BE2C (cell line): ENCODE measurements around the gene PRKN.

ENCODE experiments used
- DNase-seq: peaks from one replicate; pipeline ENCODE4 v3.0.0-alpha.2; 2020
- H3K27me3 ChIP-seq: fragments of 250-450 bp; sonication (Bioruptor Pico); 2 replicates; pipeline ENCODE4 v1.5.1; 2020; ENCODE audit warnings: mild to moderate bottlenecking
- H3K36me3 ChIP-seq: fragments of 250-450 bp; sonication (Bioruptor Pico); 2 replicates; pipeline ENCODE4 v1.5.1; 2020; ENCODE audit warnings: mild to moderate bottlenecking
- H3K4me1 ChIP-seq: fragments of 250-450 bp; sonication (Bioruptor Pico); 2 replicates; pipeline ENCODE4 v1.5.1; 2020
- H3K4me3 ChIP-seq: 2 replicates; pipeline ENCODE4 v1.5.1; 2011; ENCODE audit warnings: low read depth, low read length
- H3K9me3 ChIP-seq: fragments of 250-450 bp; sonication (Bioruptor Pico); 2 replicates; pipeline ENCODE4 v1.5.1; 2020
- TF ChIP-seq, protein P1 (sequence below): IDR thresholded peaks from 2 replicates; pipeline ENCODE4 v1.5.1; 2012; ENCODE audit warnings: mild to moderate bottlenecking, low read depth, low read length

Gene PRKN

DNA sequence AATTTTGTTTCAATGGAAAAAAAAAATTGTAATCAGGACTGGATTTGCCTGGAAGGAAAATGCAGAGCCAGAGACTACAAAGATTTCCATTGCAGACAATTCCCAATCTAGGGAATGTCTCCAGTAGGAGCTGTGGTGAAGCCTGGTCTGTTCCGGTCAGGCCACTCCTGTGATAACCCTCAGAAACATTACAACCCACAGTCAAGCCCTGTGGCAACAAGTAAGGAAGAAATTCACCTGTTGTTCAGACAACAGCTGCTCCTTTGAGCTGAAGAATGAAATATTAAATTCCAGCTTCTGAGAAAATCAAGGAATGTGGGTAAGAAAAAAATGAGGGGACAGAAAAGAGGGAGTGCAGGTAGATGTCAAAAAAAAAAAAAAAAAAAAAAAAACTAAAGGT is 8.0 kb downstream of the PRKN start:
- H3K27me3 ChIP-seq = no peaks in the 10 kb centered on the region
- H3K4me1 ChIP-seq = peaks cover 18% of the 10 kb centered on the region
- H3K9me3 ChIP-seq = no peaks in the 10 kb centered on the region
- no peaks in the 10 kb centered on the region for H3K36me3 ChIP-seq
- no peak overlapping the region for H3K4me3 ChIP-seq
- TF ChIP-seq, protein P1, sequence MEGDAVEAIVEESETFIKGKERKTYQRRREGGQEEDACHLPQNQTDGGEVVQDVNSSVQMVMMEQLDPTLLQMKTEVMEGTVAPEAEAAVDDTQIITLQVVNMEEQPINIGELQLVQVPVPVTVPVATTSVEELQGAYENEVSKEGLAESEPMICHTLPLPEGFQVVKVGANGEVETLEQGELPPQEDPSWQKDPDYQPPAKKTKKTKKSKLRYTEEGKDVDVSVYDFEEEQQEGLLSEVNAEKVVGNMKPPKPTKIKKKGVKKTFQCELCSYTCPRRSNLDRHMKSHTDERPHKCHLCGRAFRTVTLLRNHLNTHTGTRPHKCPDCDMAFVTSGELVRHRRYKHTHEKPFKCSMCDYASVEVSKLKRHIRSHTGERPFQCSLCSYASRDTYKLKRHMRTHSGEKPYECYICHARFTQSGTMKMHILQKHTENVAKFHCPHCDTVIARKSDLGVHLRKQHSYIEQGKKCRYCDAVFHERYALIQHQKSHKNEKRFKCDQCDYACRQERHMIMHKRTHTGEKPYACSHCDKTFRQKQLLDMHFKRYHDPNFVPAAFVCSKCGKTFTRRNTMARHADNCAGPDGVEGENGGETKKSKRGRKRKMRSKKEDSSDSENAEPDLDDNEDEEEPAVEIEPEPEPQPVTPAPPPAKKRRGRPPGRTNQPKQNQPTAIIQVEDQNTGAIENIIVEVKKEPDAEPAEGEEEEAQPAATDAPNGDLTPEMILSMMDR = no peak
- no peak for DNase-seq

DNA sequence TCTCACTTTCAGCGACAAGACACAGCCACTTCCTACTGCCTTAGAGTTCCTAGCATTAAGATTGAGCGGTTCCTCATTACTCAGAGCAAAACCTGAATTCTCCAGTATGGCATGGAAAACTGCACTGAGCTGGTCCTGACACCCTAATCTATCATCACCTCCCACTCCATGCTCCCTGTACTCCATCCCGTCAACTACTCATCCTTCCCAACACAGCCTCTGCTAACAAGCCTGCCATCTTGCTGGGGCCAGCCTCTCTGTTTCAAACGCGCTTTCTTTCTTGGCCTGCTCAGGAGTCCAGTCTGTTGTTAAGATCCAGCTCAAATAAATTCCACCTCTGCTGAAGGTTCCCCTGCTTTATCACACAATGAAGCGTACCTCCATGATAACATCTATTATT is 12.0 kb downstream of the PRKN start:
- Histone ChIP-seq H3K4me1 (peaks cover 17% of the 10 kb centered on the region), H3K36me3 (no peaks in the 10 kb centered on the region), H3K4me3 (no peak overlapping the region), H3K27me3 (no peaks in the 10 kb centered on the region), H3K9me3 (no peaks in the 10 kb centered on the region)
- no peak for DNase-seq
- TF ChIP-seq, protein P1 = no peak

DNA sequence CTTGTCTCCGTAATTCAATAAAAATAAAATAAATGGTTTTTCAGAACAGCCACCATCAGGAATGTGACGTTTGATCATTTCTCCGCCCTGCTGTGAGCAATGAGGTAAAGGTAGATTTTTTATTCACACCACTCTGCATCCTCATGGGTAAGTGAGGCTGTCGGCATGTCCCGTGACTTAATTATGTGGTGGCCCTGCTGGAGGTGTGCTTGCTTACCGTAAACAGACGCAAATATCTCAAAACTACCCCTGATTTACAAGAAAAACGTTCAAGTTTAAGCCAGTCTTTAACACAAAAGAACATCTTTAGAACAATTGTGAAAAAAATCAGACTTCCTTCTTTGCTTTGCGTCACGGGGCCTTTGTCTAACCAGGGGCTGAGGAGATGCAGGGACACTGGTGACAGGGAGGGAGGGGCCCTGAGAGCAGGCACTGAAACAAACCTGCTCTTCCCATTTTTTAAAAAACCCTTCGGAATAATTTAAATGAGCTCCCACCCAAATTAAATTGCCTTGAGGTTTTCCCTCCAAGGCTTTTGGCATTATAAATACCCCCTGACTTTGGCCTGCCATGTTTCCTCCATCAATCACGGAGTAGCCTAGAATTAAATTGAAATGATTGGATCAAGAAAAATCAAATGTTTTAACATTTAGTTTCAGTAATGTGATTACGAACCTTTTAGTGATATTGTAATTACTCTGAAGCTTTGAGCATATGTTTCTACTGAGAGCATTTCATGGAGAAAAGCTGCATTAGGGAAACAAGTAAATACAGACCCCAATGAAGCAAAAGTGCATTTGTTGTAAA is 13.4 kb downstream of the PRKN start:
- TF ChIP-seq, protein P1 = no peak
- peak; percentile 83 for DNase-seq
- H3K36me3 ChIP-seq = no peaks in the 10 kb centered on the region
- H3K9me3 ChIP-seq = no peaks in the 10 kb centered on the region
- H3K4me1 ChIP-seq = peaks cover 17% of the 10 kb centered on the region
- peak overlapping the region; percentile 56 for H3K4me3 ChIP-seq
- no peaks in the 10 kb centered on the region for H3K27me3 ChIP-seq

DNA sequence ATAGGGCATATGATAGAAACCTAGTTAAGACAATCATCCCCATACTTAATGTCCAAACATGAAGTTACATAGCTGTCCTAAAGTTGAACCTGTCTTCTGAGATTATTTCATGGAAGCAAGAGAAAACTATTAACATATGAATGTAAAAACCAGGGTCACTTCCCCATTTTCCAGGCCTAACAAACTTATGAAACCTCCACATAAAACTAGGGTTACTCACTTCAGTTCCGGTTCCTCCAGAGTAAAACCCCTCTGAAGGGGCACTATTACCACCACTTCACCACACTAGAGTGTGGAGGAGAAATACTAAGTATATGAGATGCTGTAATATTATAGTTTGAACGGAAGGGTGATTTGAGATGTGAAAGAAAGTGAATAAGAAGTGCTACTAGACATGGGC is 14.9 kb downstream of the PRKN start:
- no peaks in the 10 kb centered on the region for H3K9me3 ChIP-seq
- DNase-seq = no peak
- no peak overlapping the region for H3K4me3 ChIP-seq
- TF ChIP-seq, protein P1 = no peak
- H3K27me3 ChIP-seq = no peaks in the 10 kb centered on the region
- peaks cover 17% of the 10 kb centered on the region for H3K4me1 ChIP-seq
- H3K36me3 ChIP-seq = no peaks in the 10 kb centered on the region

DNA sequence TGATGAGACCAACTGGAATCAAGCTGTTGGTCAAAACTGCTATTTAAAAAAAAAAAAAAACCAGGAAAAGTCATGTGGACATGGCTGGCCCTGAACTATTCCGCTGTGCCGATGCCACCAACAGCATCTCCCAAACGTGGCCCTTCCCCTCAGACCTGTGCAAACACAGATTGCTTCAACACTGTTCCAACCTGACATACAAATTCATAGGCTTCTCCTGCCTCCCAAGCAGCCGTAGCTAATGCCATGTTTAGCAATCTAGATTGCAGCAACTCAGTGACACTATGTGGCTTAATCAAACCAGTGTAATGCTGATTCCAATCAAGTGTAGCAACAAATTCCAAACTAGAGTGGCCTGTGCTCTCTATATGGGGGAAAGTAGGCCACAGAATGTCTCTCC is 16.2 kb downstream of the PRKN start:
- Histone ChIP-seq H3K36me3 (no peaks in the 10 kb centered on the region), H3K4me3 (no peak overlapping the region), H3K27me3 (no peaks in the 10 kb centered on the region), H3K4me1 (peaks cover 17% of the 10 kb centered on the region), H3K9me3 (no peaks in the 10 kb centered on the region)
- TF ChIP-seq, protein P1 = no peak
- no peak for DNase-seq

DNA sequence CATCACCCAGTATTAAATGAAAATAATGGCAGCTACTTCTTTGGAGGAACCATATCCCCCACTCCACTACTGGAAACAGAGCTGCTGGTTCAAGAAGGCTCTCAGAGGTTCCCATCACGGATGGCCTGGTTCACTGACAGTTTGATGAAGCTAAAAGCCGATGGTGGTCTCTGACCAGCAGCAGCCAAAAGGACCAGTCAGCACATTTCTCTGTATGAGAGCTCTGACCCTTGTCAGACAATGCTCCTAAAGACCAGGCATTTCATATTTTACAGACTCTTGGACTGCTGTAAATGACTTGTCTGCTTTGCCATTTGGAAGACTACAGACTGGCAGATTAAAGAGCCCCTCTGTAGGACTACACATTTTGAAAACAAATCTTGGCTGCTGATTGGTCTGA is 16.6 kb downstream of the PRKN start:
- no peak for DNase-seq
- Histone ChIP-seq H3K27me3 (no peaks in the 10 kb centered on the region), H3K9me3 (no peaks in the 10 kb centered on the region), H3K4me1 (peaks cover 16% of the 10 kb centered on the region), H3K4me3 (no peak overlapping the region), H3K36me3 (no peaks in the 10 kb centered on the region)
- TF ChIP-seq, protein P1 = no peak
